ENCODE results near the gene CCDC61.

CCDC61 gene
- 13.4 to 14.7 reads per million in 2 donors for total RNA-seq

DNA sequence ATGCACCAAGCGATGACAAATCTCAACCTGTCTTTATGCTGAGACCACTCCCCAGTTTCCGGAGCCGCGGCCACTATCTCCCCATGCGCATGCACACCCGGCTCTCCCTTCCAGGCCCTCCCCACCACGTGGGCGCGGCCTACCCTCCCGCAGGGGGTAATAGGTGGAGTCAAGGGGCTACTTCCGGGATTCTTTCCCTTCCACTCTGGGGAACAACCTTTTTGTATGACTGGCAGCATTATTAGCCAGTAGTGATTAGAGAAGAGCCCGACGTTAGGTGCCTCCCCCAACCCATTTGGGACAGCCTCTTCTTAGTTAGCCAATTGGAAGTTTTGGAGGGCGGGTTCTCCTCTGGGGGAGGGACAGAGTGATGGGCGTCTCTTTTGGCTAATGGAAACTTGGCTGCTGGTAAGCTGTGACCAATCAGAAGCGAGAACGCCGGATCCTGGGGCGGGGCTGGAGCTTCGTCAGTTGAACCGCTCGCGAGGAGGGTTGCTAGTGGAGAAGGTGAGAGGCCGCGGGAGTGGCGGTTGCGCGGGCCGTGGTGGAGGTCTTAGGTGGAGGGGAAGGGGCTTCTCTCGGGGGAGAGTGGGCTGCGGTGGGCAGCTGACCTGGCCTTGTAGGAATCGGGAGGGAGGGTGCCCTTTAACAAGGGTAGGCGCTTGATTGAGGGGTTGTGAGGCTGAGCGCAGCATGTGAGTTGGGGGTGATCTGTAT, at the start of gene CCDC61:
Gene CCDC61, plus strand, starts transcription at position 470 of the 717 bp plus-strand sequence. CDS start 7,552 bp downstream, outside the sequence.
- DNase-seq, result peak; percentile 73

- DNase-seq, result no peak
Measured at GRCh38 chr19:45947926-45948325, 47.3 kb upstream of the CCDC61 start.

DNA sequence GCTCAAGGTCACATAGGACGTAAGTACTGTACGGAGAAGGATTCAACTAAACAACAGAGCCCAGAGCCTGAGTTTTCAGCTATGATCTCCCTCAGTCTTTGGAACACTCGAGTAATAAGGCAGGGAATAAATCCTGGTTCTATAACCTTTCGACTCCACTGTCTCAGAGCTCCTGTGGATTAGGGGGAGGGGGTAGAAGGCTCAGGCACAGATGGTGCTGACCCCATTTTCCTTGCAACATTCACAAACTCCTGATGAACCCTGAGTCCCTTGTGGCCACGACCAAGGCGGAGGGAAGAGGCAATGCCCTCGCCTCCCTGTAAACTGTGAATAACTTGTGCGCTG, 43.0 kb upstream of the CCDC61 start:
- no peak for DNase-seq

DNA sequence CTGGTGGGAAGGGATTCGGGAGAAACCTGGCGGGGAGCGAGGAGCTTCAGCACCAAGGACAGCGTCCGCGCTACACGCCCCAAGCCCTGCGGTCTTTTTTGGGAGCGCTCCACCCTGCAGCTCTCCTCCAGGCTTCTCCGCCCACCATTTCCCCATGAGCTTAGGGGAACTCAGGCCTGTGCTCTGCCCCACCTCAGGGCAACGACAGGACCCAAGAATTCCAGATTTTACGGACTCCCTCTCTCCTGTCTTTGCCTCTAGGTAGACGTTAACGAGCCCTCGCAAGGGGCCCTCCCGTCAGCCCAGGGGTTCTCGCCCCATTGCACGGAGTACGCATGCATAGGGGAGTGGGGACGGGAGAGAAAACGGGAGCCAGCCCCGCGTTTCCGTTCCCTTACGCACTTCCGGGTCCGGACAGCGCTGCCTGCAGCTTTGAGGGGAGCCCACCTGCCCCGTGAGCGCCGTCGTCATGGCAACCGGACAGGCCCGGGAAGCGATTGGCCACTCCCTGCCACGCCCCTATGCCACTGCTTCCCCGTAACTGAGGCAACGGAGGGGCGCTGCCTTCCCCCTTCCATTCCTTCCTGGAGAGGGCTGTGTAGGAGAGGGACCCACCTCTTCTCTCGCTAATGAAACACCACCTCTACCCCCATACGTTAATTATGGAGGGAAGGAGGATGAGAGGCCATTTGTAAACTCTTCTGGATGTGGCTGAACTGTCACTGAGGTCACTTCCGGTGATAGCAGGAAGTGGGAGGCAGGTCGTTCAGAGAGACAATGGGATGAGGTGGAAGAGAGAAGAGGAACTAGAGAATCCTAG, 42.4 kb upstream of the CCDC61 start:
- DNase-seq, result no peak

GRCh38 chr19:45953676-45954075, 41.6 kb upstream of the CCDC61 start:
- DNase-seq, result no peak

DNA sequence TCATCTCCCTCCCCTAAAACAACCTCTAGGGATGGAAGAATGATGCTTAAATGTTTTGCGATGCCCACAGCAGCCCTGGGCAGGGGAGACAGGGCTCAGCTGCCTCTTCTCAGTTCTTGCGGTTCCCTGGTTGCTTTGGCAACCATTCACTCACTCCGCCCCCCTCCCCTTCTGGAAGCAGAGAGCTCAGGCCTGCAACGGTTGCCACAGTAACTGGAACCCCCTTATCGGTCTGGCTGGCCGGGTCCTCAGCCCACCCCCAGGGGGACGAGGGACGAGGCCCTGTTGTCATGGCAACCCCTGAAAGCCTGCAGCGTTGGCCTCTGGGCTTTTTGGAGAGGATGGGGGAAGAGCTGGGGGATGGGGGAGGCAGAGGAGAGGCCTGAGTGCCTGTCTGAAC, 41.1 kb upstream of the CCDC61 start:
- no peak for DNase-seq

DNA sequence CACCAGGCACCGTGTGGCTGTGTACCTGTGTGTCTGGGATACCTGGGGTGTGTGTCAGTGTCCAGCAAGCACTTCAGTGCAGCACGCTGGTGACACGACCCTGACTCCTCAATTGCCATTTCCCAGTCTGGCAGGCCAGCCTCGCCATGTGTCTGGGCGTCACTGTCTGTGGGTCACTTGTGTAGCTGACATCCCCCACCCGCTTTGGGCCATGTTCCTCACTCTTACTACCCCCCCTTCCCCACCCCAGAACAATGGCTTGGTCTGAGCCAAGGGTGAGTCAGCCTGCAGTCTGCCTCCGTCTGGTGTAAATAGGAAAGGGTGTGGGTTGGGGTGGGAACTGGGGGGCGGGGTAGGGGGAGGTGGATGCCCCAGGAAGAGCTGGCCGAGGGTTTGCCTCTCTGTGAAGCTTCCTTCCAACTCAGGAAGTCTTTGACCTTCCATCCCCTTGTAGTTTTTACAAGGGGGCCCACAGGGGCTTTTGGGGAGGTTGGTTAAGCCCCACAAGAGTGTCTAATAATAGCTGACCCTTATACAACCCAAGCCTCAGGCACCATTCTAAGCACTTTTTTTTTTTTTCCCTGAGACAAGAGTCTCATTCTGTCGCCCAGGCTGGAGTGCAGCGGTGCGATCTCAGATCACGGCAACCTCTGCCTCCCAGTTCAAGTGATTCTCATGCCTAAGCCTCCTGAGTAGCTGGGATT, 39.2 kb upstream of the CCDC61 start:
- DNase-seq, result no peak

DNA sequence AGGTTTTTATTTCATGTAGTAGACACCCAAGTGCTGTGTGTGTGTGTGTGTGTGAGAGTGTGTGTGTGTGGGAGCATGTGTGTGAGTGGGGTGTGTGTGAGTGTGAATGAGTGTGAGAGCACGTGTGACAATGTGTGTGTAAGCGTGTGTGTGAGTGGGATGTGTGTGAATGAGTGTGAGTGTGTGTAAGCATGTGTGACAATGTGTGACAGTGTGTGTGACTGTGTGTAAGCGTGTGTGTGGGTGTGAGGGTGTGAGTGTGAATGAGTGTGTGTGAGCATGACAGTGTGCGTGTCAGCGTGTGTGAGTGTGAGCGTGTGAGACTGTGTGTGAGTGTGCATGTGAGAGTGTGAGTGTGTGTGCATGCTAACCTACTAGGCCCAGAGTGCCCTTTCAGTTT, 36.9 kb upstream of the CCDC61 start:
- DNase-seq, result no peak

GRCh38 chr19:45958769-45959516, 36.3 kb upstream of the CCDC61 start:
- no peak for DNase-seq

DNA sequence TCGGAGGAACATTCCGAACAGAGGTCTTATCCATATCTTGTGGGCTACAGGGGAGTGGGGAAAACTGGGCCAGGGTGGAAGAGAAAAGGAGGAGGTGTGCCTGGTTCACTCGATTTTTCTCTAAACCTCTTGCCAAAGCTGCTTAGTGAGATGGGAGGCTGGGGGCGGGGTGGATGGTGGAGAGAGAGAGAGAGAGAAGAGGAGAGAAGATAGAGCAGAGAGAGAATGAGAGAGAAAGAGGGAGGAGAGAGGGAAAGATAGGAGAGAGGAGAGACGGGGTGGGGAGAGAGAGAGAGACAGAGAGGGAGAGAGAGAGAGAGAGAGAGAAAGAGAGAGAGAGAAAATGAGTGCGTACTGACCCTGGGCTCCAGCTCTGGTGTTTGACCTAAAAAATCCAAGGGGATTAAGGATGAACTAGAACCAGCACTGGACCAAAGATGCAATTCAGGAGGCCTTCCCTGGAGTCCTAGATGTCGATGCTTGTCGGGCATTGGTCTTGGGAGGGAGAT, 35.7 kb upstream of the CCDC61 start:
- DNase-seq, result no peak

GRCh38 chr19:45960595-45961235, 34.6 kb upstream of the CCDC61 start:
- no peak for DNase-seq

DNA sequence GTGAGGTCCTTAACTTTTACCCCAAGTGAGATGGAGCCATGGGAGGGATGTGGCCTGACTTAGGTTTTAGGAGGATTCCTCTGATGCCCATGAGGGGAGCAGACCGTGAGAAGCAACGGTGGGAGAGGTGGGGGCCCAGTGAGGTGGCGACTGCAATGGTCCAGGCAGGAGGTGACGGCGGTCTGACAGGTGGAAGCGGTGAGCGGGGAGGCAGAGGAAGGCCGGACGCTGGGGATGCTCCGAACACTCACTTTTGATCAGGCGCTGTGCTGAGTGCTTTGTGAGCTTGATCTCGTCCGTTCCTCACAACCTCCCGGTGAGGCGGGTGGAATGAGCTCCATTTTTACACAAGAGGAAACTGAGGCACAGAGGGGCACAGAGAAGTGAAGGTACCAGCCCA, 33.2 kb upstream of the CCDC61 start:
- no peak for DNase-seq

DNA sequence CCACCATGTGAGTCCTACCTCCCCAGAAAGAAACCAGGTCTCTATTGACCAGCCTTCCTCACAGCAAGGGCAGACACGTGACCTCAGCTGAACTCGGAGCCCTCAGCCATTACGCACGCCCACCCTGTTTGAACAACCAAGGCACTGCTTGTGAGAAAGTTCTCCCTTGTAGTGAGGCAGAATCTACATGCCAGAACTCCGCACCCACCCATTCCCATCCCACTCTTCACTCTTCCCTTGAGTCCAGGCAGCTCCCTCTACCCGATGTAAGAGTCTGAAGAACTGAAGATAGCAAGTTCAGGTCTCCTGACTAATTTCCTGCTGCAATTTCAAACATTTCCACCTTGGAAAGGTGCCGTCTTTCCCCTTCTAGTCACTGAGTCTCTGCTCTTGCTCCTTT, 28.0 kb upstream of the CCDC61 start:
- no peak for DNase-seq

DNA sequence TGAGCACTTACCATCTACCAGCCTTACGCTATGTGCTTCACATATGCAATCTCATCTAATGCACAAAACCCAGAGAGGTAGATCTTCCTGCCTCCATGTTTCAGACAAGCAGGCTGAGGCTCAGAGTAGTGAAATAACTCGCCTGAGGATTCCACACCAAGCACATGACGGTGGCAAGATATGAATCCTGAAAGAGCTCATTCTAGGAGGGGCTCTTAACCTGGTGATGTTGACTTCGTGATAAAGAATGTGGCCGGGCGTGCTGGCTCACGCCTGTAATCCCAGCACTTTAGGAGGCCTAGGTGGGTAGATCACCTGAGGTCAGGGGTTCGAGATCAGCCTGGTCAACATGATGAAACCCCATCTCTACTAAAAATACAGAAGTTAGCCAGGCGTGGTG, 26.6 kb upstream of the CCDC61 start:
- DNase-seq, result no peak

DNA sequence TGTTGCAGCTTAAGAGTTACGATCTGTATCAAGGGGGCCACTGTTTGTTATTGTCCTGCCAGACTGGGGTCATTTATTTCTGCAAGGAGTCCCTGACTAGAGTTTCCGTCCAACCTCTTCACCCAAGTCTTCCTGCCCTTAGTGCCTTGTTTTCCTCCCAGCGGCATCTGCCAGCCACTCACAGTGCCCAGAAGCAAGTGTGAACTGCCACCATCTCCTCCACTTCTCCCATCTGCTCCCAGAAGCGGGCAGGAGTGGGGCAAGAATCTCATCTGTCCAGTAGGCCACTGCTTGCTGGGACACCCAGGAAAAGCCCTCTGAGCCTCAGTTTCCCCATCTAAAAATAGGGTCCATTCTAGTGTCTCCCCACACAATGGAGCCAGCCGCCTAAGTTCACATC, 25.6 kb upstream of the CCDC61 start:
- DNase-seq, result no peak

GRCh38 chr19:45971260-45971902, 23.9 kb upstream of the CCDC61 start:
- no peak for DNase-seq

- no peak for DNase-seq
Measured at GRCh38 chr19:45972081-45972946, 23.0 kb upstream of the CCDC61 start.

GRCh38 chr19:45972947-45973540, 22.2 kb upstream of the CCDC61 start:
- no peak for DNase-seq

DNA sequence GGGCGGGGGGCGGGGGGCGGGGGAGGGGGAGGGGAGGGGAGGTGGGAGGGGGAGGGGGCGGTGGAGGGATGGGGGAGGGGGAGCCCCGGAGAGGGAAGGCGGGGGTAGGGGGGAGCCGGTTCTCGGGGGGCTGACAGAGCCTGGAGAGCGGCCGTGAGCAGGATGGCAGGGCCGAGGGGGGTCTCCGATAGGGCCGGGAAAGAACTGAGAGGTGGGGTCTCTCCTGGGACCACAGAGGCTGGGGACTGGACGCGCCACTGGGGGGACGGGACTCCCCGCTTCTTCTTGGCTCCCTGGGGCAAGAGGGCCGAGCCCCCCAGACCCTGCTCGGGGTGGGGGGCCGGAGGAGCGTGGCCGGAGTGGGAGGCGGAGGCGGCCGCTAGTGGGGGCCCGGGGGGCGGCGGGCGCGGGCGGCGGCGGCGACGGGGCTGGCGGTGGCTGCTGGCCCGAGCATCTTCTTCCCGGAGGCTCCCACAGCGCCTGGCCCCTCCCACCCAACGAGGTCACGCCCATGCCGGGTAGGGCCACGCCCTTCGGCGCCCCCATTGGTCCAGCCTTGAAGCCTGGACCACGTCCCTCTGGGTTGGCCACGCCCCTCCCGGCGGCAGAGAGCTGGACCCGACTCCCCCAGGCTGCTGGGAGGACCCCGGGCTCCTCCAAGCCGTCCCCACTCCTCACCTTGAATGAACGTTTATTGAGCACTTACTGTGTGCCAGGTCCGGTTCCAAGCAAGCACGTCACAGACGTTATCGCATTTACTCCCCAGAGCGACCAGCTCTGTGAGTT, 21.5 kb upstream of the CCDC61 start, which contains the start of gene NOVA2:
Gene NOVA2, minus strand, starts transcription at position 313 of the 786 bp plus-strand sequence. CDS start 514 bp downstream, outside the sequence.
- DNase-seq, result no peak
